Large intestine (tissue), 3 donors: Measurements from ENCODE around the gene WDR62. TPM values are rescaled to one million over a fixed set of nuclear protein-coding genes. Genes with fewer than 3 reads are reported as not detected.
"Not testable (repeated sequence)": the region's sequence is repeated elsewhere in the genome, so short reads cannot be mapped to it uniquely, and the experiment has no call there.

ENCODE experiments used
- DNase-seq, 2 donors: peaks; one replicate each; pipeline versions ENCODE4 v3.0.0 to v3.0.0-alpha.2; 2013
- H3K27ac ChIP-seq: one replicate; pipeline ENCODE4 v1.5.1; 2013; ENCODE audit warnings: low read length
- H3K27me3 ChIP-seq: 2 replicates; pipeline ENCODE4 v1.6.1; 2013; ENCODE audit warnings: low read length; ENCODE audit not compliant: control insufficient read depth, insufficient read depth
- H3K36me3 ChIP-seq: 2 replicates; pipeline ENCODE4 v1.6.1; 2013; ENCODE audit warnings: low read length; ENCODE audit not compliant: control insufficient read depth, insufficient read depth
- H3K4me1 ChIP-seq: one replicate; pipeline ENCODE4 v1.6.1; 2013; ENCODE audit warnings: low read length; ENCODE audit not compliant: control insufficient read depth, insufficient read depth
- H3K4me3 ChIP-seq: one replicate; pipeline ENCODE4 v1.5.1; 2013; ENCODE audit warnings: low read length
- H3K9me3 ChIP-seq: one replicate; pipeline ENCODE4 v1.6.1; 2013; ENCODE audit warnings: mild to moderate bottlenecking, low read depth, low read length, moderate library complexity; ENCODE audit not compliant: control insufficient read depth
- WGBS: methylation state at CpG from one replicate; pipeline ENCODE4 v1.1.5; 2013; ENCODE audit warnings: low lambda C conversion rate; ENCODE audit not compliant: insufficient coverage; 5-methylcytosine and 5-hydroxymethylcytosine counted together
- polyA plus RNA-seq: library from polyadenylated mRNA; unstranded; fragments of 120-200 nt; gene quantifications from one replicate; pipeline ENCODE4 v1.2.1, GENCODE V29; 2013

WDR62 gene
- polyA plus RNA-seq, 1 donor: 2.6 TPM

- Histone ChIP-seq H3K36me3 (no peaks in the 10 kb centered on the region), H3K27ac (peak overlapping the region; percentile 21), H3K4me3 (no peak overlapping the region), H3K4me1 (peaks cover 21% of the 10 kb centered on the region), H3K27me3 (no peaks in the 10 kb centered on the region), H3K9me3 (no peaks in the 10 kb centered on the region)
- WGBS: no CpG with 5 or more reads among the region's 12 CpGs
- peak; percentile 52 to 80 for DNase-seq
Observed at GRCh38 chr19:36058481-36059179, 3.9 kb downstream of the WDR62 start.

DNA sequence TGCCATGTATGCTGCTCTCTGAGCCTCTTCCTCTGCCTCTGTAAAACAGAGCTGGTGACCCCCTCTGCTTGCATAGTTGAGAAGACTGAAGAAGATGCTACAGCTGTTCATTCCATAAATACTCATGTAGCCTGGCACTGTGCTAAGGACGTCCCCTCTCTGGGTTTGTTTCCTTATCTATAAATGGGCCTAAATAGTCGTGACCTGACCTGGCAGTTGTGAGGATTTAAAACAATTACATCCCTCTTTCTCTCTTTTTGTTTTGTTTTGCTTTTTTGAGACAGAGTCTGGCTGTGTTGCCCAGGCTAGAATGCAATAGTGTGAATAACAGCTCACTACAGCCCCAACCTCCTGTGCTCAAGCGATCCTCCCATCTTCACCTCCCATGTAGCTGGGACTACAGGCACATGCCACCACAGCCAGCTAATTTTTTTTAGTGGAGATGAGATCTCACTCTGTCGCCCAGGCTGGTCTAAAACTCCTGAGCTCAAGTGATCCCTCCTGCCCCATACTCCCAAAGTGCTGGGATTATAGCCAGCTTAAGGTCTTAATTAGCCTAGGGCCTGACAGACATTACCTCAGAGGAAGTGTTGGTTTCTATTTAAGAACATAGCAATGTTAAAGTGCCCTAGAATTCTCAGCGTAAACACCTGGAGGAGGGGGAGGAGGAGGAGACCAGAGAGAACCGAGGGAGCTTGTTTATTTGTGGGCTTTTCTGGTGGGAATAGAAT is 4.6 kb downstream of the WDR62 start:
- H3K4me3 ChIP-seq: no peak overlapping the region
- no peaks in the 10 kb centered on the region for H3K9me3 ChIP-seq
- no peak for DNase-seq
- WGBS: no CpG with 5 or more reads among the region's 6 CpGs
- peak overlapping the region; percentile 7 for H3K27ac ChIP-seq
- H3K36me3 ChIP-seq: no peaks in the 10 kb centered on the region
- H3K4me1 ChIP-seq: peaks cover 21% of the 10 kb centered on the region
- no peaks in the 10 kb centered on the region for H3K27me3 ChIP-seq

DNA sequence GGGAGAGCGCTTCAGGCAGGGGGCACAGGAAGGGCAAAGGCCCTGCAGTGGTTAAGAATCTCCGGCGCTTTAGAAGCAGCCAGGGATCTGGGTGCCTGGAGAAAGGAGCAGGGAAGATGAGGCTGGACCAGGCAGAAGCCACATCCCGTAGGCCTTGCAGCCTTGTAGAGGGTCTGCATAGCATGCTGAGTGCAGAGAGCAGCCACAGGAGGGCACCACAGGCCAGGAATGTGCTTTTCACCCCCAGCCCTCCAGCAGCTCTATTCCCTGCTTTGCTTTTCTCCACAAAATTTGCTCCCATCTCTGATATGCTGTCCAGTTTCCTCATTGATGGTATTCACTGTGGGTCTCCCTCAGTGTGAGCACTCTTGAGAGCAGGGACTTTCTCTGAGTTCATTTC is 5.7 kb downstream of the WDR62 start:
- no peaks in the 10 kb centered on the region for H3K9me3 ChIP-seq
- H3K4me3 ChIP-seq: no peak overlapping the region
- no peak for DNase-seq
- no CpG with 5 or more reads among the region's 4 CpGs for WGBS
- H3K4me1 ChIP-seq: peaks cover 18% of the 10 kb centered on the region
- no peaks in the 10 kb centered on the region for H3K36me3 ChIP-seq
- no peak overlapping the region for H3K27ac ChIP-seq
- no peaks in the 10 kb centered on the region for H3K27me3 ChIP-seq

GRCh38 chr19:36061367-36061766 is 6.7 kb downstream of the WDR62 start:
- no peak for DNase-seq
- Histone ChIP-seq H3K27ac (no peak overlapping the region), H3K4me1 (peaks cover 15% of the 10 kb centered on the region), H3K9me3 (no peaks in the 10 kb centered on the region), H3K4me3 (no peak overlapping the region), H3K27me3 (no peaks in the 10 kb centered on the region), H3K36me3 (no peaks in the 10 kb centered on the region)
- WGBS: no CpG with 5 or more reads among the region's 2 CpGs

- no peaks in the 10 kb centered on the region for H3K4me1 ChIP-seq
- H3K9me3 ChIP-seq: no peaks in the 10 kb centered on the region
- H3K27me3 ChIP-seq: no peaks in the 10 kb centered on the region
- H3K4me3 ChIP-seq: no peak overlapping the region
- DNase-seq: no peak
- no CpG with 5 or more reads among the region's 8 CpGs for WGBS
- H3K27ac ChIP-seq: no peak overlapping the region
- H3K36me3 ChIP-seq: peaks cover 11% of the 10 kb centered on the region
Observed at GRCh38 chr19:36064826-36065225, 10.1 kb downstream of the WDR62 start.

GRCh38 chr19:36067681-36068080 is 13.0 kb downstream of the WDR62 start:
- Histone ChIP-seq H3K9me3 (no peaks in the 10 kb centered on the region), H3K27me3 (no peaks in the 10 kb centered on the region), H3K36me3 (peaks cover 11% of the 10 kb centered on the region), H3K27ac (no peak overlapping the region), H3K4me3 (no peak overlapping the region), H3K4me1 (no peaks in the 10 kb centered on the region)
- DNase-seq: no peak
- no CpG with 5 or more reads among the region's 11 CpGs for WGBS

- H3K4me1 ChIP-seq, H3K27ac ChIP-seq, DNase-seq, H3K27me3 ChIP-seq, H3K9me3 ChIP-seq, H3K4me3 ChIP-seq: not testable (repeated sequence)
- peaks cover 13% of the 10 kb centered on the region for H3K36me3 ChIP-seq
- WGBS: no CpG with 5 or more reads among the region's 57 CpGs
Observed at GRCh38 chr19:36068810-36069499, 14.3 kb downstream of the WDR62 start.

DNA sequence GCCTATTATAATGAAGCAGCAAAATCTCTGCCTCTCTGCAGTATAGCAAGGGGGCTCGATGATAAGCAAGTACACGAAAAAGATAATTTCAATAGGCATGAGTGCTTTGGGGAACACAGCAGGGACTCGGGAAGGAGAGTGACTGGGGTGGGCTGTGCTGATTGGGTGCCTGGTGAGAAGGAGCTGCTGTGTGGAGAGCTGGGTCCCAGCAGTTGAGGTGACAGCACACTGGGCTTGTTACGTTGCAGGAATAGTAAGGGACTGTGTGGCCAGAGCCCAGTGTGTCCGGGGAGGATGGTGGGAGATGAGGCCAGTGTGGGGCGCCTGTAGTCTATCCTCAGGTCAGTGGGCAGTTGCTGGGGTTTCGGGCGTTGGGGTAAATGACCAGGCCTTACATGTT is 17.4 kb downstream of the WDR62 start:
- no peak for DNase-seq
- H3K4me1 ChIP-seq: no peaks in the 10 kb centered on the region
- no peak overlapping the region for H3K27ac ChIP-seq
- no peak overlapping the region for H3K4me3 ChIP-seq
- H3K27me3 ChIP-seq: no peaks in the 10 kb centered on the region
- no peaks in the 10 kb centered on the region for H3K9me3 ChIP-seq
- WGBS: no CpG with 5 or more reads among the region's 8 CpGs
- H3K36me3 ChIP-seq: peaks cover 7% of the 10 kb centered on the region

GRCh38 chr19:36073121-36073876 is 18.6 kb downstream of the WDR62 start:
- 100% methylated on average over 4 of the region's 10 CpGs for WGBS
- no peak for DNase-seq
- H3K36me3 ChIP-seq: peaks cover 2% of the 10 kb centered on the region
- no peak overlapping the region for H3K4me3 ChIP-seq
- H3K9me3 ChIP-seq: no peaks in the 10 kb centered on the region
- H3K27me3 ChIP-seq: no peaks in the 10 kb centered on the region
- no peaks in the 10 kb centered on the region for H3K4me1 ChIP-seq
- H3K27ac ChIP-seq: no peak overlapping the region

- Histone ChIP-seq H3K27ac (no peak overlapping the region), H3K4me1 (no peaks in the 10 kb centered on the region), H3K4me3 (no peak overlapping the region), H3K36me3 (peaks cover 18% of the 10 kb centered on the region), H3K9me3 (no peaks in the 10 kb centered on the region), H3K27me3 (no peaks in the 10 kb centered on the region)
- no peak for DNase-seq
- WGBS: 67% methylated on average over 1 of the region's 3 CpGs
Observed at GRCh38 chr19:36079389-36079945, 24.8 kb downstream of the WDR62 start.
